Activated naive CD4-positive, alpha-beta T cell treated with anti-CD3 and anti-CD28 coated beads for 36 hours (primary cell): ENCODE measurements around the gene PSMD11. TPM values are rescaled to one million over a fixed set of nuclear protein-coding genes. Genes with fewer than 3 reads are reported as not detected.

Experiments
- CTCF ChIA-PET: fragments of 350-600 bp; sonication (Branson Sonifier 250); formaldehyde crosslinking; loops from one replicate; lab custom pipeline; 2021; ENCODE audit warnings: antibody characterized with exemption; lab: Charles Lee
- DNase-seq: peaks from one replicate; pipeline ENCODE4 v3.0.0-alpha.2; 2020
- H3K27ac Mint-ChIP-seq: one replicate; pipeline ENCODE4 v1.8.0; 2021; ENCODE audit warnings: mild to moderate bottlenecking, mixed read lengths
- H3K27me3 Mint-ChIP-seq: one replicate; pipeline ENCODE4 v1.8.0; 2021; ENCODE audit warnings: low read depth, mixed read lengths
- H3K36me3 Mint-ChIP-seq: one replicate; pipeline ENCODE4 v1.8.0; 2021; ENCODE audit warnings: low read depth, mixed read lengths
- H3K4me1 Mint-ChIP-seq: one replicate; pipeline ENCODE4 v1.8.0; 2021; ENCODE audit warnings: low read depth, mixed read lengths
- H3K4me3 Mint-ChIP-seq: one replicate; pipeline ENCODE4 v1.8.0; 2021; ENCODE audit warnings: mild to moderate bottlenecking, moderate library complexity, mixed read lengths
- H3K9me3 Mint-ChIP-seq: one replicate; pipeline ENCODE4 v1.8.0; 2021; ENCODE audit warnings: mixed read lengths
- intact Hi-C: fragments of 100-400 bp; cut with micrococcal nuclease; formaldehyde crosslinking; loops from one replicate; pipeline ENCODE4 v1.15.1; 2023
- total RNA-seq, 2 experiments: library from RNA; stranded (reverse); gene quantifications; one replicate each; pipeline ENCODE4 v1.2.3, GENCODE V29; 2021

PSMD11 gene
- total RNA-seq, 2 experiments from 2014 or later: 132 to 145 TPM

DNA sequence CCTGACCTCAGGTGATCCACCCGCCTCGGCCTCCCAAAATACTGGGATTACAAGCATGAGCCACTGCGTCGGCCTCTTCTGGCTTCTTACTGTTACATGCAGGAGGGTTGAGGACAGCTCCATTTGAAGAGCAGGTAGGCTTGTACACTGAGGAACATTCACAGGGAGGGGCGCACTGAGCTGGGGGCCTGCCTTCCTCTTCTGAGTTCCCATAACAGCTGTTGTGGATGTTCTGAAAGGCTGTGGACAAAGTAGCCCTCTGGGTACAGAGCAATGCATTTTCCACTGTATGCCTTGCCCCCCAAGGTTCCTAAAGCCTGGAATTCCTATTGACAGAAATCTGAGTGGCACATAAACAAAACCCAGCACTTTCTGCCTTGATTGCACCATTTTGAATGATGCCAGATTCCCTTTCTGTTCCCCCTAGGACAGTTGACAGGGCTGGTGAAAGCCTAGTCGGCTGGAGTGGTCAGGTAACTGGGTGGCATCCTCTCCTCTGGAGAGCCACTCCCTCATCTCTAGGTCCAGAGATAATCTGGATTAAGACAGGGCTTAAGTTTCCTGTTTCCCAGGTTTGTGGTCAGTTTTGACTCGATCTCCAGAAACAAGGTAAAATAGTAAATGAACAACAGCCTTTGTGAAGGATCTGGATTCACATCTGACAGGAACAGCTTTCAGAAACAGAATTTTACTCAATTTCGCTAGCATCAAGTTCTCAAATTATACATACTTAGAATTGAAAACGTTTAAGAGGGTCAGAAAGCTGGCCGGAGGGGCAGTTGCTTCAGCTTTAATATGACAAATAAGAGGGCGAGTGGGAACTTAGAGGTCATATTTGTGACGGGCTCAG lies 41.2 kb downstream of the PSMD11 start:
- H3K4me1 Mint-ChIP-seq: peaks cover 41% of the 10 kb centered on the region
- H3K27me3 Mint-ChIP-seq: no peaks in the 10 kb centered on the region
- CTCF ChIA-PET: interaction anchor here (0.9 to 5.2 kb wide), 7 partner anchors 22 to 174 kb away, joined by 3 to 48 read pairs (median 9); partner anchors contain the start of gene PSMD11
- H3K27ac Mint-ChIP-seq: no peak overlapping the region
- intact Hi-C loops: no loop called here
- H3K9me3 Mint-ChIP-seq: no peaks in the 10 kb centered on the region
- peaks cover 37% of the 10 kb centered on the region for H3K36me3 Mint-ChIP-seq
- DNase-seq: no peak
- peak overlapping the region; percentile 45 for H3K4me3 Mint-ChIP-seq

DNA sequence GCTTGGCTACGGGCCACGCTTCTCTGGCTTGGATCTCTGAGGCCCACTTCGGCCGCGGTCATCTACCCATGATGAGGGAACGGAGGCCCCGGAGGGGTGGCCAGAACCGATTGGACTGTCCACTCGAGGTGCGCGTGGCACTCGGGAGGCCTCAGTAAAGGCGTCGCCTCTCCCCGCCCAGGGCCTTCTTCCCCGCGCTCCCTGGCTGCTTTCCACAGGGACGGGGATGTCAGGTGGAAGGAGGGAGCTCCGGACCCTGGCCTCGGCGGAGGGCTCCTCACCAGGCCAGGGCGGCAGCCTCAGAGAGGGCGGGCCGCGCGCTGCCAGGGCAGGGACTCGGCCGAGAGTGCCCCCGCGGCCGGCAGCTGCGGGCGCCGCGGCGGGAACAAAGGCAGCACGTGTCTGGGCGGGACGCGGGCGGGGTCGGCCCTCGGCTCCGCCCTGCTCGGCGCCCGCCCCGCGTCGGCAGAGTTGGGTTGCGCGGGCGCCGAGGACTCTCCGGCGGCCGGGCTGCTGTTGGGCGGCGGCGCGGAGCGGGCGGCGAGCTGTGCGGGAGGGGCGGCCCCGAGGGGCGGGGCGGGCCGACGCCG lies 41.9 kb downstream of the PSMD11 start:
- intact Hi-C loops: no loop called here
- DNase-seq: peak; percentile 70
- H3K27ac Mint-ChIP-seq: no peak overlapping the region
- no peaks in the 10 kb centered on the region for H3K9me3 Mint-ChIP-seq
- H3K4me3 Mint-ChIP-seq: peak overlapping the region; percentile 45
- peaks cover 38% of the 10 kb centered on the region for H3K36me3 Mint-ChIP-seq
- no peaks in the 10 kb centered on the region for H3K27me3 Mint-ChIP-seq
- CTCF ChIA-PET: interaction anchor here (1.0 to 5.2 kb wide), 5 partner anchors 23 to 52 kb away, joined by 3 to 48 read pairs (median 15); partner anchors contain the start of gene PSMD11
- H3K4me1 Mint-ChIP-seq: peaks cover 47% of the 10 kb centered on the region

DNA sequence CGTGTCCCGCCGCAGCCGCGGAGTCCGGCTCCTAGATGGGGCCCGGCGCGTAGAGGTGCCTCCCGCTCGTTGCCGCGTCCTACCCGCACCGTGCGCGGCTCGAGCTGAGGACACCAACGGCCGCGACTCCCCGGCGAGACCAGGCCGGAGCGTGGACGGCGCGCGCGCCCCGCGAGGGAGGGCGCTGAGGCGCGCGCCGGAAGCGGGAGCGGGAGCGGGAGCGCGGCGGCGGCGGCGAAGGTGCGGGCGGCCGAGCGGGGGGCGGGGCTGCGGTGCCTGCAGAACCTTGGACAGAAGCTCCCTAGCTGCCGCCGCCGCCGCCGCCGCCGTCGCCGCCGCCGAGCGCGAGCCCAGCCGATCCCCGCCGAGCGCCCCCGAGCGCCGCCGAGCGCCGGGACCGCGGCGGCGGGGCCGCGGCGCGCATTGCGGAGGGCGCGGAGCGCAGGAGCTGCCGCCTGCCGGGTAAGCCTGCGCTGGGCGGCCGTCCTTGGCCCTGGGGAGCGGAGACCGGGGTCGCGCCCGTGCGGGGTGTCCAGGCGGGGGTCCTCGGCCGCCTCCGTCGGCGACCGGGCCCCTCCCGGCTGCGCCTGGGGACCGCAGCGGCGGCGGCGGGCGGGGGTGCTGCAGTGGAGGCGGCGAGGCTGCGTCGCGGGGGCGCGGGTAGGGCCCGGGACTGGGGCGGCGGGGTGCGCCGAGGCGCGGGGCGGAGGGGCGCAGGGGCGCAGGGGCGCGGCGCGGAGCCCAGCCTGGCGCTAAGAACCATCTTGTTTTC lies 42.6 kb downstream of the PSMD11 start, which contains the start of gene CDK5R1:
CDK5R1 (plus strand) TSS at position 293 of the 772 bp plus-strand sequence. CDS start 628 bp downstream, outside the sequence.
- intact Hi-C loops: loop anchor here (1.0 kb wide), 1 partner anchor 122 kb away; no protein-coding TSS in a partner anchor
- Mint-ChIP-seq H3K4me3 (peak within 1 kb of the TSS; percentile 90), H3K9me3 (no peaks in the 10 kb centered on the region), H3K36me3 (peaks cover 41% of the 10 kb centered on the region), H3K27ac (peak within 1 kb of the TSS; percentile 89), H3K27me3 (no peaks in the 10 kb centered on the region), H3K4me1 (peaks cover 54% of the 10 kb centered on the region)
- DNase-seq: peak; percentile 78
- CTCF ChIA-PET: interaction anchor here (1.0 to 4.3 kb wide), 11 partner anchors 18 to 268 kb away, joined by 3 to 22 read pairs (median 5); partner anchors contain the start of gene PSMD11

DNA sequence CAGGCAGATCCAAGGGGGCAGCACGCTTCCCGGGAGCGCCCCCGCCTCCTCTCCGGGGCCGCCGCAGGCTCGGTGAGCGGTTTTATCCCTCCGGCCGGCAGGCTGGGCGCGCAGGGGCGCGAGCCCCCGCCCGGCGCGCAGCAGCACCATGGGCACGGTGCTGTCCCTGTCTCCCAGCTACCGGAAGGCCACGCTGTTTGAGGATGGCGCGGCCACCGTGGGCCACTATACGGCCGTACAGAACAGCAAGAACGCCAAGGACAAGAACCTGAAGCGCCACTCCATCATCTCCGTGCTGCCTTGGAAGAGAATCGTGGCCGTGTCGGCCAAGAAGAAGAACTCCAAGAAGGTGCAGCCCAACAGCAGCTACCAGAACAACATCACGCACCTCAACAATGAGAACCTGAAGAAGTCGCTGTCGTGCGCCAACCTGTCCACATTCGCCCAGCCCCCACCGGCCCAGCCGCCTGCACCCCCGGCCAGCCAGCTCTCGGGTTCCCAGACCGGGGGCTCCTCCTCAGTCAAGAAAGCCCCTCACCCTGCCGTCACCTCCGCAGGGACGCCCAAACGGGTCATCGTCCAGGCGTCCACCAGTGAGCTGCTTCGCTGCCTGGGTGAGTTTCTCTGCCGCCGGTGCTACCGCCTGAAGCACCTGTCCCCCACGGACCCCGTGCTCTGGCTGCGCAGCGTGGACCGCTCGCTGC lies 43.3 kb downstream of the PSMD11 start:
- CTCF ChIA-PET: interaction anchor here (0.8 to 4.3 kb wide), 14 partner anchors 17 to 389 kb away, joined by 3 to 22 read pairs (median 4); partner anchors contain the start of genes MYO1D and PSMD11
- Mint-ChIP-seq H3K36me3 (peaks cover 44% of the 10 kb centered on the region), H3K4me3 (peak overlapping the region; percentile 90), H3K9me3 (no peaks in the 10 kb centered on the region), H3K27me3 (no peaks in the 10 kb centered on the region), H3K27ac (peak overlapping the region; percentile 89), H3K4me1 (peaks cover 57% of the 10 kb centered on the region)
- intact Hi-C loops: loop anchor here (1.0 to 2.0 kb wide), 2 partner anchors 43 to 122 kb away; partner anchors contain the start of gene PSMD11
- peak; percentile 58 for DNase-seq

DNA sequence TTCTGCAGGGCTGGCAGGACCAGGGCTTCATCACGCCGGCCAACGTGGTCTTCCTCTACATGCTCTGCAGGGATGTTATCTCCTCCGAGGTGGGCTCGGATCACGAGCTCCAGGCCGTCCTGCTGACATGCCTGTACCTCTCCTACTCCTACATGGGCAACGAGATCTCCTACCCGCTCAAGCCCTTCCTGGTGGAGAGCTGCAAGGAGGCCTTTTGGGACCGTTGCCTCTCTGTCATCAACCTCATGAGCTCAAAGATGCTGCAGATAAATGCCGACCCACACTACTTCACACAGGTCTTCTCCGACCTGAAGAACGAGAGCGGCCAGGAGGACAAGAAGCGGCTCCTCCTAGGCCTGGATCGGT lies 43.9 kb downstream of the PSMD11 start:
- H3K4me3 Mint-ChIP-seq: peak overlapping the region; percentile 90
- CTCF ChIA-PET: interaction anchor here (0.8 to 4.3 kb wide), 11 partner anchors 17 to 389 kb away, joined by 3 to 22 read pairs (median 5); partner anchors contain the start of genes MYO1D and PSMD11
- no peaks in the 10 kb centered on the region for H3K9me3 Mint-ChIP-seq
- intact Hi-C loops: loop anchor here (2.0 kb wide), 1 partner anchor 43 kb away; the partner anchor contains the start of gene PSMD11
- peaks cover 61% of the 10 kb centered on the region for H3K4me1 Mint-ChIP-seq
- DNase-seq: no peak
- peaks cover 44% of the 10 kb centered on the region for H3K36me3 Mint-ChIP-seq
- peak overlapping the region; percentile 89 for H3K27ac Mint-ChIP-seq
- H3K27me3 Mint-ChIP-seq: no peaks in the 10 kb centered on the region

DNA sequence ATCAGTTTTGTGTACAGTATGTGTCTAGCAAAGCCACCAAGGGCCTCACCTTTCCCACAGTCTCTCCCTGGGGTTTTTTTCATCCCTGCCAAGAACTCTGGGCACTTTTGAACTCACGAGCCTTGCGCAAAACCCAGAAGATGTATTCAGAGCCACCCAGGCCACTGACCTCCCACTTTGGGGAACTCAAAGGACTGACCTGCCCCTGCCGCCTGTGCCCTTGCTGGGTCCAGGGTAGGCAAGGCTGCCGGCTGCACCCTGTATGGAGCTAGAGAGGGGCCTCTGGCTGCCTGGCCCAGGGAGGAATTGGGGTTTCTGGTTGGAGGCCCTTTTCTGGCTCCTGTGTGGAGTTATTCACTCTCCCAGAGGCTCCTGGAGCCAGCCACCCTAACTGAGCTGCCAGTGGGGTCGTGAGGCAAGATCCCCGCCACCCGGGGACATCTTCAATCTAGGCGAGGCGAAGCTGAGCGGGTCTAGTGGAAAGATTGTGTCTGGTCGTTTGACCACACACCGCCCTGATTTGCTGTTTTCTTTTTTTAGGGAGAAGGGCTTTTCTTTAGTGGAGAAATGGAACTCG lies 44.4 kb downstream of the PSMD11 start:
- H3K27me3 Mint-ChIP-seq: no peaks in the 10 kb centered on the region
- no peak for DNase-seq
- no peaks in the 10 kb centered on the region for H3K9me3 Mint-ChIP-seq
- peak overlapping the region; percentile 90 for H3K4me3 Mint-ChIP-seq
- intact Hi-C loops: loop anchor here (2.0 kb wide), 1 partner anchor 44 kb away; the partner anchor contains the start of gene PSMD11
- H3K27ac Mint-ChIP-seq: peak overlapping the region; percentile 89
- peaks cover 62% of the 10 kb centered on the region for H3K4me1 Mint-ChIP-seq
- peaks cover 44% of the 10 kb centered on the region for H3K36me3 Mint-ChIP-seq
- CTCF ChIA-PET: interaction anchor here (0.8 to 4.3 kb wide), 11 partner anchors 10 to 388 kb away, joined by 3 to 22 read pairs (median 4); partner anchors contain the start of genes MYO1D and PSMD11

DNA sequence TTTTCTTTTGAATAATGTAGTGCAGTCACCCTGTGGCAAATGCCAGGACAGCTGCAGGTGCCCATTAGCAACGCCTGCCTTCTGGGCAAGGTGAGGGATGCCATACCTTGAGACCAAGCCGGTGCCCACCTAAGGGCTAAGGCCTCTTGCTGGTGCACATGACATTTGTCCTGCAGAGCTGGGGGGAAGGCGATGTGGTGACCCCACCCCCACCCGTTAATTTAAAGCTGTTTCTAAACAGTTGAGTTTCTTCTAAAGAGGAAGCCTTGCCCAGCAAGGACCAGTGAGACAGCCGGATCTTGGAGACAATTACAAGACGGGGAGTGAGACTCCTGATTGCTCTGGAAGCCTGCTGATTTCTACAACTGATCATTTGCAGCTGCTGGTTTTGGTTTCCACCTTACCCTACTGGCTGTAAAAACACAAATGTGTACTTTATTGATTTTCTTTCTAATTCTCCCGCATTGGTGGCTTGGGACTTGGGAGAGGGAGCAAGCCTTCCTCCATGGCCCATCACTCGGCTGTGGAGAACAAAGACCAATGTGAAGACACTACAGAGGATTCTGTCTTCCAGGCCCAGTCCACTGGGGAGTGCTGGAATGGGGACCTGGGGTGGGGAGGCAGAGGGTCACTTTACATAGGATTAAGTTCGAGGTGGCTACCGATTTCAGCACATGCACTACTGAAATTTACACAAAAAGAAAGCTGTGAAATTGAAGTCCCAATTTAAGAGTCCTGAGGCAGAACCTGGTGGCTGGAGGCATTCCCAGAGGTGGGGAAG lies 45.2 kb downstream of the PSMD11 start:
- peaks cover 60% of the 10 kb centered on the region for H3K4me1 Mint-ChIP-seq
- peak overlapping the region; percentile 90 for H3K4me3 Mint-ChIP-seq
- H3K27ac Mint-ChIP-seq: peak overlapping the region; percentile 89
- CTCF ChIA-PET: interaction anchor here (0.6 to 4.3 kb wide), 14 partner anchors 9 to 388 kb away, joined by 3 to 22 read pairs (median 4); partner anchors contain the start of genes MYO1D and PSMD11
- no peaks in the 10 kb centered on the region for H3K9me3 Mint-ChIP-seq
- peaks cover 44% of the 10 kb centered on the region for H3K36me3 Mint-ChIP-seq
- H3K27me3 Mint-ChIP-seq: no peaks in the 10 kb centered on the region
- intact Hi-C loops: loop anchor here (1.0 to 2.0 kb wide), 2 partner anchors 14 to 45 kb away; partner anchors contain the start of gene PSMD11
- no peak for DNase-seq

DNA sequence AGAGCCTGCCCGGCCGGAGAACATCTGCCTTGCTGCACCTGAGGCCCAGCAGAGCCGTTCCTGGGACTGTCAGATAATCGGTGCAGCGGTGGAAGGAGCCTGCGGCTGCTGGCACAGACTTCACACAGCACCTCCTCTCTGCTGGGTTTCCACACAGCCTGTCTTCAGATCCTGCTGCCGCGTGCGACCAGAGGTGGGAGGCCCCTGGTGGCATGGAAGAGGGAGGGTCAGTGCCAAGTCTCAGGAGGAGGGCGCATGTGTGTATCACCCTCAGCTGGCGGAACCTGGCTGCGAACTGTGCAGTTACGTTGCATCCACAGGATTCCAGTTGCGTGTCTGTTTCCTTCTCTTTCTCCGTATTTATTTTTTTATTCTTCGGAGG lies 45.8 kb downstream of the PSMD11 start:
- peak overlapping the region; percentile 90 for H3K4me3 Mint-ChIP-seq
- no peaks in the 10 kb centered on the region for H3K27me3 Mint-ChIP-seq
- peak overlapping the region; percentile 89 for H3K27ac Mint-ChIP-seq
- no peaks in the 10 kb centered on the region for H3K9me3 Mint-ChIP-seq
- CTCF ChIA-PET: interaction anchor here (0.6 to 4.3 kb wide), 5 partner anchors 9 to 69 kb away, joined by 3 to 22 read pairs (median 6); no protein-coding TSS in a partner anchor
- H3K36me3 Mint-ChIP-seq: peaks cover 44% of the 10 kb centered on the region
- DNase-seq: peak; percentile 62
- intact Hi-C loops: loop anchor here (1.0 kb wide), 1 partner anchor 13 kb away; no protein-coding TSS in a partner anchor
- peaks cover 63% of the 10 kb centered on the region for H3K4me1 Mint-ChIP-seq

DNA sequence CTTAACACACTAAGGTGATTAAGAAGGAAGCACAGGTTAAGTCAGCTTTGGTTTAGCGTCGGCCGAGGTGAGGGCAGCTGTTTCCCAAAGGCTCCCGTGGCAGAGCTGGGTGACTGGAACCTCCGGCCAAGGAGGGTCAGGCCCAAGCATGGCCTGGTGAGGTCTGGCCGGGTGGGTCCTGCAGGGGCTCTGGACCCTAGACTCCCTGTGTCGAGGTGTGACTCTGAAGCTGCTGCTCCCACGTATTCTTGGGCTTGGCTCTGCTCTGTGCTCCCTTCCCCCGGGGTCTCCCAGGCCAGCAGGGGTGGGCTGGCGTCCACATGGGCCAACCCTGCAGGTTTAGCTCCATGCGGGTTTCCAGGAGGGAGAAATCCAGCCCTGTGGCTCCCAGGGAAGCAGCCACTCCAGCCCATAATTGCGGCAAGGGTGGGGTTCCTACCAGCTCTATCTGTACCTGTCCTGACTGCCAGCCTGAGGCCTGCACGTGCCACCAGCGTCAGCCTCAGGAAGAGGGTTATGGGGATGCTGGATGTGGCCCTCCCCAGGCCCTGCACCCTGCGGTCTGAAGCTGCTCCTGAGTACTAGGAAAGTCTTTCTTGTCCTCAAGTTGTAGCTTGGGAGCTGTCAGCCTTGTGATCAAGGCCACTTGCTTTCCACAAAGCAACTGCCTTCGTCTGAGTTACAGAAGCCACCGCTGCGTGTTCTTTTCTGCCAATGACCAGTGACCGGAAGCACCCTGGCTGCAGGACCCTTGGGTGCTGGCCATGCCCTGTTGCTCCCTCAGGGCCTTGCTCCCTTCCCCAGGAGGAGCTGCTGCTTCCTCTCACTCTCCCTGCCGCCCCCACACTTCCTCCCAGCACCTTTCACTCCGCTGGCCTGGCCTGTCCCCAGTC lies 47.3 kb downstream of the PSMD11 start:
- Mint-ChIP-seq H3K27me3 (no peaks in the 10 kb centered on the region), H3K4me3 (peak overlapping the region; percentile 90), H3K27ac (peak overlapping the region; percentile 89), H3K36me3 (peaks cover 44% of the 10 kb centered on the region), H3K4me1 (peaks cover 63% of the 10 kb centered on the region), H3K9me3 (no peaks in the 10 kb centered on the region)
- CTCF ChIA-PET: interaction anchor here (0.5 to 2.0 kb wide), 14 partner anchors 10 to 342 kb away, joined by 3 to 7 read pairs (median 4); partner anchors contain the start of gene PSMD11
- DNase-seq: peak; percentile 80
- intact Hi-C loops: loop anchor here (1.0 to 2.0 kb wide), 2 partner anchors 33 to 61 kb away; no protein-coding TSS in a partner anchor
